Prostate gland (tissue), 2 donors: Measurements from ENCODE around the gene SNAPC2. TPM values are rescaled to one million over a fixed set of nuclear protein-coding genes. Genes with fewer than 3 reads are reported as not detected.

Source experiments
- DNase-seq: peaks from one replicate; pipeline ENCODE4 v3.0.0-alpha.2; 2019; ENCODE audit warnings: low spot score
- H3K27ac ChIP-seq, 2 donors: fragments of 200-600 bp; sonication (generic); 2 replicates each; pipeline ENCODE4 v1.5.1; 2017 to 2019
- H3K27me3 ChIP-seq: fragments of 200-600 bp; sonication (generic); replicated peaks from 2 replicates; pipeline ENCODE4 v1.5.1; 2019; ENCODE audit not compliant: insufficient read depth
- H3K36me3 ChIP-seq, 2 donors: fragments of 200-600 bp; sonication (generic); 1 replicate in 1 of 2; 2 replicates in 1 of 2; pipeline versions ENCODE4 v1.5.1 to v1.8.1; 2017 to 2019
- H3K4me1 ChIP-seq: fragments of 200-600 bp; sonication (generic); replicated peaks from 2 replicates; pipeline ENCODE4 v1.5.1; 2019
- H3K4me3 ChIP-seq, 2 donors: fragments of 200-600 bp; sonication (generic); 2 replicates each; pipeline ENCODE4 v1.5.1; 2017 to 2019
- H3K9me3 ChIP-seq: fragments of 200-600 bp; sonication (generic); 2 replicates; pipeline ENCODE4 v1.5.1; 2017
- CTCF ChIP-seq, 4 experiments: fragments of 200-600 bp in 2 of 4; fragments of 450-650 bp in 2 of 4; sonication (generic) in 2 of 4; IDR thresholded peaks; 1 replicate in 3 of 4; 2 replicates in 1 of 4; pipeline ENCODE4 v1.5.1; 2016 to 2019; ENCODE audit warnings: antibody characterized with exemption in 4 of 4, mild to moderate bottlenecking in 2 of 4, moderate library complexity in 2 of 4
- POLR2A ChIP-seq: fragments of 450-650 bp; IDR thresholded peaks from one replicate; pipeline ENCODE4 v1.6.1; 2016; ENCODE audit warnings: antibody characterized with exemption, mild to moderate bottlenecking
- POLR2AphosphoS5 ChIP-seq: sonication (generic); formaldehyde crosslinking; IDR thresholded peaks from one replicate; pipeline ENCODE4 v1.6.1; 2017; ENCODE audit warnings: antibody characterized with exemption
- WGBS: methylation state at CpG from one replicate; pipeline ENCODE4 v1.1.5; 2018; 5-methylcytosine and 5-hydroxymethylcytosine counted together
- intact Hi-C: fragments of 100-400 bp; cut with DNase I; formaldehyde crosslinking; loops from one replicate; pipeline ENCODE4 v1.14.2; 2022
- total RNA-seq, 2 donors: library from RNA; depleted of rRNA; stranded (reverse); fragments of >200 nt; gene quantifications; one replicate each; pipeline ENCODE4 v1.1.0, GENCODE V29; 2016

Gene SNAPC2
- total RNA-seq, 2 donors from 2014 or later = 37.4 to 95.0 TPM

GRCh38 chr19:7877249-7877836, 42.8 kb upstream of the SNAPC2 start:
- 57% methylated on average over 6 of the region's 6 CpGs for whole genome bisulfite sequencing
- TF ChIP-seq CTCF (IDR thresholded peaks at IDR 0.05) (no peak), POLR2AphosphoS5 (no peak), POLR2A (no peak)
- no peak overlapping the region for H3K4me3 ChIP-seq
- intact Hi-C loops = no loop called here
- H3K4me1 ChIP-seq = no peaks in the 10 kb centered on the region
- H3K27me3 ChIP-seq = no peaks in the 10 kb centered on the region
- no peak overlapping the region for H3K27ac ChIP-seq
- DNase-seq = no peak
- H3K9me3 ChIP-seq = no peaks in the 10 kb centered on the region
- no peaks in the 10 kb centered on the region for H3K36me3 ChIP-seq

- no peak for DNase-seq
- no peak for TF ChIP-seq POLR2A
- no peak for TF ChIP-seq CTCF (IDR thresholded peaks at IDR 0.05)
- no peak for TF ChIP-seq POLR2AphosphoS5
- no peaks in the 10 kb centered on the region for H3K9me3 ChIP-seq
- H3K4me3 ChIP-seq = no peak overlapping the region
- WGBS = 67% methylated on average over 14 of the region's 18 CpGs
- H3K4me1 ChIP-seq = no peaks in the 10 kb centered on the region
- H3K27me3 ChIP-seq = no peaks in the 10 kb centered on the region
- H3K36me3 ChIP-seq = no peaks in the 10 kb centered on the region
- intact Hi-C loops = no loop called here
- no peak overlapping the region for H3K27ac ChIP-seq
These were observed 40.9 kb upstream of the SNAPC2 start for GRCh38 chr19:7879111-7879807.

- intact Hi-C loops = no loop called here
- 83% methylated on average over 19 of the region's 19 CpGs for WGBS
These were observed 40.3 kb upstream of the SNAPC2 start for GRCh38 chr19:7879836-7880235.

GRCh38 chr19:7881910-7882309, 38.2 kb upstream of the SNAPC2 start:
- Histone ChIP-seq H3K27me3 (no peaks in the 10 kb centered on the region), H3K4me3 (no peak overlapping the region), H3K36me3 (no peaks in the 10 kb centered on the region), H3K27ac (no peak overlapping the region), H3K9me3 (no peaks in the 10 kb centered on the region), H3K4me1 (no peaks in the 10 kb centered on the region)
- intact Hi-C loops = no loop called here
- TF ChIP-seq POLR2A = no peak
- no peak for TF ChIP-seq POLR2AphosphoS5
- TF ChIP-seq CTCF (IDR thresholded peaks at IDR 0.05) = no peak
- WGBS = 89% methylated on average over 3 of the region's 3 CpGs
- no peak for DNase-seq

More at GRCh38 chr19:7879836-7880235, 40.3 kb upstream of the SNAPC2 start:
- Histone ChIP-seq H3K4me3 (no peak overlapping the region), H3K9me3 (no peaks in the 10 kb centered on the region), H3K27ac (no peak overlapping the region), H3K36me3 (no peaks in the 10 kb centered on the region), H3K4me1 (no peaks in the 10 kb centered on the region), H3K27me3 (no peaks in the 10 kb centered on the region)
- no peak for DNase-seq
- TF ChIP-seq POLR2A (no peak), CTCF (IDR thresholded peaks at IDR 0.05) (no peak), POLR2AphosphoS5 (no peak)

GRCh38 chr19:7883105-7883504, 37.0 kb upstream of the SNAPC2 start:
- no peak for DNase-seq
- Histone ChIP-seq H3K4me1 (no peaks in the 10 kb centered on the region), H3K4me3 (no peak overlapping the region), H3K27me3 (no peaks in the 10 kb centered on the region), H3K9me3 (no peaks in the 10 kb centered on the region), H3K36me3 (no peaks in the 10 kb centered on the region), H3K27ac (no peak overlapping the region)
- 80% methylated on average over 4 of the region's 4 CpGs for WGBS
- intact Hi-C loops = no loop called here
- no peak for TF ChIP-seq POLR2AphosphoS5
- no peak for TF ChIP-seq POLR2A
- no peak for TF ChIP-seq CTCF (IDR thresholded peaks at IDR 0.05)
